ENCODE data around the gene PBX3. TPM values are rescaled to one million over a fixed set of nuclear protein-coding genes. Genes with fewer than 3 reads are reported as not detected.

PBX3 gene
- total RNA-seq, 1 donor: 27.6 TPM

DNA sequence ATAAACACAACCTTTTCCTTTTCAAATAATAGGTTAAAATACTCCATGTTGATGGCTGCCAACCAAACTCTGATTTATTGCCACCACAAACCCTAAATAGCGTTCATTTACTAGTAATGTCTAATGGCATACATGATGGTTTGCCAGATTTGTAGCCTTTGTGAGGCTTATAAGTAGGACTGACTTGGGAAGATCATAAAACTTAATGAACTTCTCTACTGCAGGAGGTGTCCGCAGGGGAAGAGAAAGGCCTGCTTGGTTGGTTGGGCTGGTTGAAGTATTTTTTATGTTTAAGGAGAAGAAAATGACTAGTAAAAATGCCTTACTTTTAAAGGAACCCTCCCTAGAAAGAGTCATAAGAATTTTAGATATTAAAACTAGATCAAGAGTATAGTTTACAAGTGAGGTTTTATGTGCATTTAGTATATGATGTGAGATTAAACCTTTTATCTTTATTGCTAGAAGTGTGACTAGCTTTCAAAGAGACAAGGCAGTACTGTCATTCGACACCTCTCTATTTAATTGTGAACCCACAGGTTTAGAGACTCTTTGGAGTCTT is 5.0 kb downstream of the PBX3 start:
- TF ChIP-seq, protein P1, sequence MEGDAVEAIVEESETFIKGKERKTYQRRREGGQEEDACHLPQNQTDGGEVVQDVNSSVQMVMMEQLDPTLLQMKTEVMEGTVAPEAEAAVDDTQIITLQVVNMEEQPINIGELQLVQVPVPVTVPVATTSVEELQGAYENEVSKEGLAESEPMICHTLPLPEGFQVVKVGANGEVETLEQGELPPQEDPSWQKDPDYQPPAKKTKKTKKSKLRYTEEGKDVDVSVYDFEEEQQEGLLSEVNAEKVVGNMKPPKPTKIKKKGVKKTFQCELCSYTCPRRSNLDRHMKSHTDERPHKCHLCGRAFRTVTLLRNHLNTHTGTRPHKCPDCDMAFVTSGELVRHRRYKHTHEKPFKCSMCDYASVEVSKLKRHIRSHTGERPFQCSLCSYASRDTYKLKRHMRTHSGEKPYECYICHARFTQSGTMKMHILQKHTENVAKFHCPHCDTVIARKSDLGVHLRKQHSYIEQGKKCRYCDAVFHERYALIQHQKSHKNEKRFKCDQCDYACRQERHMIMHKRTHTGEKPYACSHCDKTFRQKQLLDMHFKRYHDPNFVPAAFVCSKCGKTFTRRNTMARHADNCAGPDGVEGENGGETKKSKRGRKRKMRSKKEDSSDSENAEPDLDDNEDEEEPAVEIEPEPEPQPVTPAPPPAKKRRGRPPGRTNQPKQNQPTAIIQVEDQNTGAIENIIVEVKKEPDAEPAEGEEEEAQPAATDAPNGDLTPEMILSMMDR (IDR thresholded peaks at IDR 0.05; ENCODE audit: insufficient read depth, low read depth, low read length): no peak
- DNase-seq (ENCODE audit: low read depth): no peak
- H3K4me3 ChIP-seq (ENCODE audit: low read depth, low read length): no peak overlapping the region

DNA sequence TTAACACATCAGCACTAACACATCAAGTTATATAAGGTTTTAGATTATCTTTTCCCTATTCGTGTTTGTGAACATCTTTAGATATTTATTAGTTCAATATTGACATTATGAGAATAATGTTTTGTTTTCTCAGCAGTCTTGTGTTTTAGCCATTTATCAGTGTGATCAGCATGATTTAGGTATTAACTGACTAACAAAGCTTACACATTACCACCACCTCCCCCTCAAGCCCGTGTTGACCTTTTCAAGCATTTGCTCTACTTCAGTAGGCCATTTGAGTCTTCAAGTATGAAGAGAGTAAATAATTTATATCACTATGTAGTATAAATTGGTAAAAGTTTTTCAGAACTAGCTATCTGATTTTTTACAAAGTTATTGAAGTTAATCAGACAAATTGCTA is 6.9 kb downstream of the PBX3 start:
- no peak for DNase-seq (ENCODE audit: low read depth)
- TF ChIP-seq, protein P1 (IDR thresholded peaks at IDR 0.05; ENCODE audit: insufficient read depth, low read depth, low read length): no peak
- H3K4me3 ChIP-seq (ENCODE audit: low read depth, low read length): no peak overlapping the region

DNA sequence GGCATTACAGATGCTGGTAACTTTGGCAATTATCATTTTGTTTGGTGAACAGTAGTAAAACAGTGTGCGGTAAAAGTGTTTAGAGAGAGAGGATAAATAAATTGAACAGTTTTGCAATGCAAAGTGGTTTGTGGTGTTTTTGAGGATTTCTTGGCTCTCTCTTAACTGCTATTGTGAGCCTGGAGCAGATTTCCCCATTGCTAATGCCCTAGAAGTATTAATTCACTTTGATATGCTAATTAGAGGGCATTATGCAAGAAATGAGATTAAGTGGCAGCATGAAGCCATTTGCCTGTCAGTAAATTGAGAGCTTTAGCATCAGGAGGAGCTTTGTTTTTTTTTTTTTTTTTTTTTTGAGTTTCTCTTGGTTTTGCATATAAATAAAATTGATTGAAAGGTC is 8.2 kb downstream of the PBX3 start:
- TF ChIP-seq, protein P1 (IDR thresholded peaks at IDR 0.05; ENCODE audit: insufficient read depth, low read depth, low read length): no peak
- no peak for DNase-seq (ENCODE audit: low read depth)
- no peak overlapping the region for H3K4me3 ChIP-seq (ENCODE audit: low read depth, low read length)

GRCh38 chr9:125756518-125756917 is 9.3 kb downstream of the PBX3 start:
- TF ChIP-seq, protein P1 (IDR thresholded peaks at IDR 0.05; ENCODE audit: insufficient read depth, low read depth, low read length): no peak
- no peak for DNase-seq (ENCODE audit: low read depth)
- no peak overlapping the region for H3K4me3 ChIP-seq (ENCODE audit: low read depth, low read length)

DNA sequence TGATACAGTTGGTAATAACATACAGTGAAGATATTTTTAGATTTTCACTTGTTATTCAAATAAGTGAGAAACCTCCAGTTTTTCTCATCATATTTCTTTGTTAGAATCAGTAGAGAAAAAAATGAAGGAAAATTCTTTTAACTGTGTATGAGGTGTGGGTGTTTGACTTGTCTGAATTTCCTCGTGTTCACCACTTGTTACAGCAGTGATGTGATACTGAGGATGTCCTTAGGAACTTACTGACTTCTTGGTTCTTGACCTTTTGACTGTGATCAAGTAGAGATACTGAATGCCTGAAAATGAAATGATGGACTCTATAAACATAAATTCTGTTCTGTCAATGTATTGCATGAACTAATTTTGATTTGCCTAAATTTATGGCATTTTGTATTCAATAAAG is 10.7 kb downstream of the PBX3 start:
- DNase-seq (ENCODE audit: low read depth): no peak
- TF ChIP-seq, protein P1 (IDR thresholded peaks at IDR 0.05; ENCODE audit: insufficient read depth, low read depth, low read length): no peak
- H3K4me3 ChIP-seq (ENCODE audit: low read depth, low read length): no peak overlapping the region

DNA sequence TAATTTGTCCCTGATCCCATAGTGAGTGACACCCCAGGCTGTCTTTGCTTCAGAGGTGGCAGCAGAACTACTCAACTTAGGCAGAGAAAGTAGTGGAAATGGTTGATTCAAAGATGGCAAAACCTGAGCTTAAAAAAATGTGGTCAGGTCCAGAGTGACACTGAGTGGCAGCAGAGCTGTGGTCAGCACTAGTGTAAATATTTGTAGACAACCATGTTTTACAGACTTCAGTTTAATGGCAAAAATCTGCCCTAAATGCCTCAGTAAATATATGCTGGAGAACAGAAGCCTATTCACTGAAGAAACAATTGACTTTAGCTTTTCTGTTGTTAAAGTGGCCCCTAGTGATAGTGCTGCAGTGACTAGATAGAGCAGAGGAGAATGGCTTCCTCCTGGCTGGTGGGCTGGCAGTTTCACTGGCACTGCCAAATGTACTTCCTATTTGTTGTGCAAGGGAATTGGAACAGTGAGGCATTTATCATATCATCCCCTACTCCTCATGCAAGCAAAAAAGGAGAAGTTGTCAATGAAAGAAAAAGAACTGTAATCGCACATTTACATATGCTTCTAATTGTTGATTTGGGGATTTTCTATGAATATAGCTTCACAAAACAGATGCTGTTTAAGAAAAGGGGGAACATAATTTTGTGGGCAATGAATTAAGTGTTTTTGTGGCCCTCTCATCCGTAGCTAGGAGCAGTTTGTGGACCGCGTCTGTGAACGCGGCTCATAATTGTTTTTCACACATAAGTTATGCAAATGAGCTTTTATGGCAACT is 12.0 kb downstream of the PBX3 start:
- TF ChIP-seq, protein P1 (IDR thresholded peaks at IDR 0.05; ENCODE audit: insufficient read depth, low read depth, low read length): no peak
- no peak for DNase-seq (ENCODE audit: low read depth)
- peak overlapping the region; percentile 13 for H3K4me3 ChIP-seq (ENCODE audit: low read depth, low read length)
